HepG2 (cell line): ENCODE results near the gene LRRC8D. TPM values are rescaled to one million over a fixed set of nuclear protein-coding genes. Genes with fewer than 3 reads are reported as not detected.

Source experiments
- ATAC-seq: fragments of 200-7000 bp; cut with Tn5 transposase; 3 replicates; pipeline ENCODE4 v1.9.1; 2020; ENCODE audit warnings: mild to moderate bottlenecking, moderate library complexity
- BruUV-seq: library from RNA; stranded (reverse); fragments of 400-500 nt; replicated peaks from 2 replicates; lab custom pipeline; 2021; lab: Mats Ljungman, UMichigan
- CTCF ChIA-PET: fragments of 300-600 bp; formaldehyde crosslinking; extraction: SDS; loops from one replicate; lab custom pipeline; 2021; ENCODE audit warnings: low total read pairs, inconsistent platforms, low intra/inter-chr PET ratio; lab: Yijun Ruan, JAX
- POLR2A ChIA-PET: fragments of 350-600 bp; sonication (Branson Sonifier 250); formaldehyde crosslinking; loops from one replicate; lab custom pipeline; 2020; ENCODE audit warnings: antibody characterized with exemption, inconsistent platforms; lab: Yijun Ruan, JAX
- DNase-seq: peaks from one replicate; pipeline ENCODE4 v3.0.0-alpha.2; 2015; ENCODE audit warnings: low spot score
- FAIRE-seq: peaks from 3 replicates; lab custom pipeline; 2011; peaks lifted over from hg19 to GRCh38; lab: Jason Lieb, UNC
- H2AFZ ChIP-seq: one replicate; pipeline ENCODE4 v1.6.1; 2011; ENCODE audit warnings: low read length, inconsistent platforms
- H3K27ac ChIP-seq: fragments of 300-600 bp; 3 replicates; pipeline ENCODE4 v1.8.0; 2011; ENCODE audit warnings: mixed run types, mild to moderate bottlenecking, mixed read lengths, low read length, inconsistent platforms; ENCODE audit not compliant: insufficient read depth; ENCODE audit errors: extremely low read length
- H3K27me3 ChIP-seq, 2 experiments: fragments of 200-600 bp in 1 of 2; 2 replicates in 1 of 2; 3 replicates in 1 of 2; pipeline versions ENCODE4 v1.6.0 to v1.8.0; 2011; ENCODE audit warnings: low read length in 2 of 2, mild to moderate bottlenecking in 2 of 2, moderate library complexity in 2 of 2, inconsistent platforms in 1 of 2; ENCODE audit not compliant: insufficient read depth in 2 of 2, control insufficient read depth in 1 of 2
- H3K36me3 ChIP-seq, 2 experiments: fragments of 200-600 bp in 1 of 2; replicated peaks in 1 of 2; 2 replicates in 1 of 2; 3 replicates in 1 of 2; pipeline versions ENCODE4 v1.5.1 to v1.8.0; 2011; ENCODE audit warnings: low read length in 2 of 2, inconsistent platforms in 1 of 2; ENCODE audit not compliant: insufficient read depth in 2 of 2, control insufficient read depth in 1 of 2
- H3K4me1 ChIP-seq: 2 replicates; pipeline ENCODE4 v1.5.1; 2012; ENCODE audit warnings: low read length, inconsistent platforms; ENCODE audit not compliant: insufficient read depth
- H3K4me2 ChIP-seq: 2 replicates; pipeline ENCODE4 v1.6.0; 2011; ENCODE audit warnings: low read depth, low read length, inconsistent platforms
- H3K4me3 ChIP-seq, 3 experiments: fragments of 200-600 bp in 1 of 3; sonication (generic), shearing (Covaris generic) in 1 of 3; replicated peaks in 1 of 3; 2 replicates each; pipeline ENCODE4 v1.5.1; 2011 to 2016; ENCODE audit warnings: low read length in 3 of 3, inconsistent platforms in 2 of 3, low read depth in 2 of 3, mild to moderate bottlenecking in 2 of 3, control low read depth in 1 of 3, mixed read lengths in 1 of 3; ENCODE audit not compliant: insufficient read depth in 1 of 3
- H3K79me2 ChIP-seq: one replicate; pipeline ENCODE4 v1.6.1; 2011; ENCODE audit warnings: low read length, inconsistent platforms; ENCODE audit not compliant: insufficient read depth
- H3K9ac ChIP-seq: 2 replicates; pipeline ENCODE4 v1.6.0; 2011; ENCODE audit warnings: mild to moderate bottlenecking, low read depth, low read length, inconsistent platforms; ENCODE audit not compliant: insufficient read depth
- H3K9me3 ChIP-seq: 2 replicates; pipeline ENCODE4 v1.5.1; 2012; ENCODE audit warnings: mild to moderate bottlenecking, low read length
- H4K20me1 ChIP-seq: 2 replicates; pipeline ENCODE4 v1.6.0; 2011; ENCODE audit warnings: inconsistent platforms, mild to moderate bottlenecking, low read length, moderate library complexity; ENCODE audit not compliant: insufficient read depth
- EHMT2 ChIP-seq: fragments of 200-600 bp; sonication (generic); IDR thresholded peaks from 2 replicates; pipeline ENCODE4 v1.7.0; 2017; ENCODE audit warnings: antibody characterized with exemption, low read depth, low read length, borderline replicate concordance
- KAT2B ChIP-seq: fragments of 150-350 bp; IDR thresholded peaks from 2 replicates; pipeline ENCODE4 v1.6.1; 2014; ENCODE audit warnings: low read depth, low read length, borderline replicate concordance
- ZNF460 ChIP-seq: sonication (generic); formaldehyde crosslinking; IDR thresholded peaks from 2 replicates; pipeline ENCODE4 v1.5.1; 2020; ENCODE audit warnings: missing genetic modification reagents, mild to moderate bottlenecking, borderline replicate concordance
- ZNF841 ChIP-seq: sonication (generic); formaldehyde crosslinking; IDR thresholded peaks from 2 replicates; pipeline ENCODE4 v1.8.1; 2023; ENCODE audit warnings: missing genetic modification reagents, borderline replicate concordance
- ZSCAN21 ChIP-seq: sonication (generic); formaldehyde crosslinking; IDR thresholded peaks from 2 replicates; pipeline ENCODE4 v1.8.0; 2022; ENCODE audit warnings: mild to moderate bottlenecking, missing genetic modification reagents, moderate library complexity, borderline replicate concordance
- WGBS: methylation state at CpG from one replicate; pipeline ENCODE4 v1.1.6; 2017; ENCODE audit warnings: low lambda C conversion rate; 5-methylcytosine and 5-hydroxymethylcytosine counted together
- in situ Hi-C: cut with HindIII; loops from 2 replicates; pipeline ENCODE4 v1.10.0; 2017; ENCODE audit warnings: low pct_unique_long_range_greater_than_20kb; ENCODE audit not compliant: extremely low pct_ligation_motif_present
- intact Hi-C: fragments of 100-400 bp; cut with micrococcal nuclease; formaldehyde crosslinking; loops from one replicate; pipeline ENCODE4 v1.10.0; 2022; ENCODE audit not compliant: unreplicated experiment
- polyA plus RNA-seq, 8 experiments: library from polyadenylated mRNA; depleted of rRNA in 3 of 8; stranded (reverse) in 7 of 8; unstranded in 1 of 8; fragments of >200 nt; fragmentation: Illumina TruSeq in 4 of 8; extraction: Trizol in 4 of 8; gene quantifications; 2 replicates each; pipeline versions ENCODE4 v1.2.1 to v1.2.3, GENCODE V29; 2011 to 2016; ENCODE audit warnings: low read depth in 4 of 8, missing spikeins in 1 of 8, mixed read lengths in 1 of 8; ENCODE audit not compliant: insufficient read depth in 1 of 8
- total RNA-seq, 5 experiments: library from RNA; depleted of rRNA; stranded (reverse); fragments of >200 nt; fragmentation: Illumina TruSeq; extraction: Trizol; gene quantifications; 2 replicates each; pipeline ENCODE4 v1.2.3, GENCODE V29; 2016; ENCODE audit warnings: low read depth in 1 of 5
- TF ChIP-seq, protein P1 (sequence below): sonication (generic); formaldehyde crosslinking; IDR thresholded peaks from 2 replicates; pipeline ENCODE4 v1.5.1; 2020; ENCODE audit warnings: mild to moderate bottlenecking, missing genetic modification reagents, moderate library complexity
- TF ChIP-seq, protein P2 (sequence below): sonication (generic); formaldehyde crosslinking; IDR thresholded peaks from 2 replicates; pipeline ENCODE4 v1.8.1; 2023; ENCODE audit warnings: missing genetic modification reagents, mild to moderate bottlenecking, borderline replicate concordance

LRRC8D gene
- total and polyA plus RNA-seq, 2 of the 13 experiments (the other 11 are each of a cell fraction or from before 2014, with no cell fraction given): 29.9 to 45.5 TPM

DNA sequence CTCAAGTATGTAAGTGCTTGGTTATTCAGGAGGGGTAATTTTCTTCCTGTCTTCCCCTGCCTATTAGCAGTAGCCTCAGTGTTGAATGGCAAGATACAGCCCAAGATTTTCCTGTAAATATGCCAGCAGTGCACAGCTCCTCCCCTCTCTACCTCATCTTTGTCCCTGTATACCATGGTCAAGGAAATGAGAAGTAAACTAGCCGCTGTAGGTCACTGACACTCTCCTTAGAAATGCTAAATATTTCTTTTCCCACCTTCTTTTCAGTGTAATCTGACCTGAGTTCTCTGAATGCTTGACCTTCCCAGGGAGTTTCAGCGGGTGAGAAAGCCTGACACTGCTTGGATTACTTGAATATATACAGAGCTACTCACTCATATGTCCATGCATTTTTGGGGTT lies 89.9 kb downstream of the LRRC8D start:
- Histone ChIP-seq H4K20me1 (no peaks in the 10 kb centered on the region; the same call in 1 of the 2 replicates), H3K4me3 (no peak overlapping the region), H2AFZ (no peak overlapping the region), H3K27ac (no peak overlapping the region), H3K27me3 (no peaks in the 10 kb centered on the region), H3K4me1 (peaks cover 39% of the 10 kb centered on the region), H3K4me2 (no peak overlapping the region), H3K36me3 (peaks cover 4 to 16% of the 10 kb centered on the region in 2 experiments; a peak in 3 of 5 replicates), H3K79me2 (peaks cover 47% of the 10 kb centered on the region), H3K9me3 (no peaks in the 10 kb centered on the region), H3K9ac (no peak overlapping the region)
- no TSS peak for BruUV-seq
- no peak for TF ChIP-seq ZSCAN21 (CRISPR knock-in tag)
- TF ChIP-seq, protein P1, sequence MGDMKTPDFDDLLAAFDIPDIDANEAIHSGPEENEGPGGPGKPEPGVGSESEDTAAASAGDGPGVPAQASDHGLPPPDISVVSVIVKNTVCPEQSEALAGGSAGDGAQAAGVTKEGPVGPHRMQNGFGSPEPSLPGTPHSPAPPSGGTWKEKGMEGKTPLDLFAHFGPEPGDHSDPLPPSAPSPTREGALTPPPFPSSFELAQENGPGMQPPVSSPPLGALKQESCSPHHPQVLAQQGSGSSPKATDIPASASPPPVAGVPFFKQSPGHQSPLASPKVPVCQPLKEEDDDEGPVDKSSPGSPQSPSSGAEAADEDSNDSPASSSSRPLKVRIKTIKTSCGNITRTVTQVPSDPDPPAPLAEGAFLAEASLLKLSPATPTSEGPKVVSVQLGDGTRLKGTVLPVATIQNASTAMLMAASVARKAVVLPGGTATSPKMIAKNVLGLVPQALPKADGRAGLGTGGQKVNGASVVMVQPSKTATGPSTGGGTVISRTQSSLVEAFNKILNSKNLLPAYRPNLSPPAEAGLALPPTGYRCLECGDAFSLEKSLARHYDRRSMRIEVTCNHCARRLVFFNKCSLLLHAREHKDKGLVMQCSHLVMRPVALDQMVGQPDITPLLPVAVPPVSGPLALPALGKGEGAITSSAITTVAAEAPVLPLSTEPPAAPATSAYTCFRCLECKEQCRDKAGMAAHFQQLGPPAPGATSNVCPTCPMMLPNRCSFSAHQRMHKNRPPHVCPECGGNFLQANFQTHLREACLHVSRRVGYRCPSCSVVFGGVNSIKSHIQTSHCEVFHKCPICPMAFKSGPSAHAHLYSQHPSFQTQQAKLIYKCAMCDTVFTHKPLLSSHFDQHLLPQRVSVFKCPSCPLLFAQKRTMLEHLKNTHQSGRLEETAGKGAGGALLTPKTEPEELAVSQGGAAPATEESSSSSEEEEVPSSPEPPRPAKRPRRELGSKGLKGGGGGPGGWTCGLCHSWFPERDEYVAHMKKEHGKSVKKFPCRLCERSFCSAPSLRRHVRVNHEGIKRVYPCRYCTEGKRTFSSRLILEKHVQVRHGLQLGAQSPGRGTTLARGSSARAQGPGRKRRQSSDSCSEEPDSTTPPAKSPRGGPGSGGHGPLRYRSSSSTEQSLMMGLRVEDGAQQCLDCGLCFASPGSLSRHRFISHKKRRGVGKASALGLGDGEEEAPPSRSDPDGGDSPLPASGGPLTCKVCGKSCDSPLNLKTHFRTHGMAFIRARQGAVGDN (CRISPR knock-in tag): no peak
- TF ChIP-seq KAT2B: no peak
- TF ChIP-seq, protein P2, sequence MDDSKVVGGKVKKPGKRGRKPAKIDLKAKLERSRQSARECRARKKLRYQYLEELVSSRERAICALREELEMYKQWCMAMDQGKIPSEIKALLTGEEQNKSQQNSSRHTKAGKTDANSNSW (CRISPR knock-in tag): no peak
- no peak for TF ChIP-seq ZNF841
- no peak for TF ChIP-seq EHMT2
- TF ChIP-seq ZNF460 (CRISPR knock-in tag): no peak
- in situ Hi-C loops: no loop called here
- ChIA-PET POLR2A (interaction anchor here (0.6 kb wide), 1 partner anchor 10 kb away, joined by 3 read pairs; no protein-coding TSS in a partner anchor), CTCF (no interaction called here)
- no peak for ATAC-seq
- DNase-seq: no peak
- 98% methylated on average over 2 of the region's 2 CpGs for WGBS
- intact Hi-C loops: no loop called here
- FAIRE-seq: no peak
